Suprapubic skin (tissue), 4 donors: ENCODE results near the gene TPK1. TPM values are rescaled to one million over a fixed set of nuclear protein-coding genes. Genes with fewer than 3 reads are reported as not detected.

Experiments
- DNase-seq, 2 donors: peaks; one replicate each; pipeline ENCODE4 v3.0.0-alpha.2; 2019; ENCODE audit warnings: low spot score in 2 of 2
- H3K27ac ChIP-seq: fragments of 200-600 bp; sonication (generic); one replicate; pipeline ENCODE4 v1.5.1; 2019
- H3K27me3 ChIP-seq: fragments of 200-600 bp; sonication (generic); one replicate; pipeline ENCODE4 v1.5.1; 2019
- H3K36me3 ChIP-seq: fragments of 200-600 bp; sonication (generic); one replicate; pipeline ENCODE4 v1.5.1; 2019
- H3K4me1 ChIP-seq: fragments of 200-600 bp; sonication (generic); one replicate; pipeline ENCODE4 v1.5.1; 2019
- H3K4me3 ChIP-seq: fragments of 200-600 bp; sonication (generic); one replicate; pipeline ENCODE4 v1.5.1; 2019; ENCODE audit warnings: mild to moderate bottlenecking
- H3K9me3 ChIP-seq: fragments of 200-600 bp; sonication (generic); one replicate; pipeline ENCODE4 v1.5.1; 2019
- CTCF ChIP-seq, 2 donors: fragments of 200-600 bp in 1 of 2; fragments of 450-650 bp in 1 of 2; sonication (generic) in 1 of 2; IDR thresholded peaks; one replicate each; pipeline ENCODE4 v1.5.1; 2016 to 2019; ENCODE audit warnings: antibody characterized with exemption in 2 of 2, mild to moderate bottlenecking in 1 of 2, moderate library complexity in 1 of 2
- EP300 ChIP-seq: sonication (generic); formaldehyde crosslinking; IDR thresholded peaks from one replicate; pipeline ENCODE4 v1.6.1; 2017; ENCODE audit warnings: antibody characterized with exemption
- POLR2A ChIP-seq, 2 donors: fragments of 450-650 bp; IDR thresholded peaks; one replicate each; pipeline ENCODE4 v1.6.1; 2017; ENCODE audit warnings: antibody characterized with exemption in 2 of 2, mild to moderate bottlenecking in 2 of 2, moderate library complexity in 2 of 2
- POLR2AphosphoS5 ChIP-seq, 3 donors: sonication (generic); formaldehyde crosslinking; IDR thresholded peaks; one replicate each; pipeline ENCODE4 v1.6.1; 2017; ENCODE audit warnings: antibody characterized with exemption in 3 of 3
- WGBS: methylation state at CpG from one replicate; pipeline ENCODE4 v1.1.5; 2018; 5-methylcytosine and 5-hydroxymethylcytosine counted together
- total RNA-seq, 4 donors: library from RNA; depleted of rRNA; stranded (reverse); fragments of >200 nt; gene quantifications; one replicate each; pipeline ENCODE4 v1.1.0, GENCODE V29; 2016

Gene TPK1
- total RNA-seq, 4 donors from 2014 or later, result 1.4 to 3.9 (median 2.8) TPM

- Histone ChIP-seq H3K27ac (no peak overlapping the region), H3K27me3 (no peaks in the 10 kb centered on the region), H3K4me1 (no peaks in the 10 kb centered on the region), H3K36me3 (no peaks in the 10 kb centered on the region), H3K4me3 (no peak overlapping the region), H3K9me3 (no peaks in the 10 kb centered on the region)
- DNase-seq, result no peak
- 84% methylated on average over 2 of the region's 2 CpGs for WGBS
- no peak for TF ChIP-seq POLR2A (IDR thresholded peaks at IDR 0.05)
- no peak for TF ChIP-seq CTCF (IDR thresholded peaks at IDR 0.05)
- TF ChIP-seq EP300, result no peak
- no peak for TF ChIP-seq POLR2AphosphoS5 (IDR thresholded peaks at IDR 0.05)
Observed at GRCh38 chr7:144474800-144475615, 360.8 kb downstream of the TPK1 start.

GRCh38 chr7:144474363-144474762 lies 361.5 kb downstream of the TPK1 start:
- 100% methylated on average over 1 of the region's 1 CpG for WGBS
- Histone ChIP-seq H3K27me3 (no peaks in the 10 kb centered on the region), H3K27ac (no peak overlapping the region), H3K9me3 (no peaks in the 10 kb centered on the region), H3K36me3 (no peaks in the 10 kb centered on the region), H3K4me3 (no peak overlapping the region), H3K4me1 (no peaks in the 10 kb centered on the region)
- no peak for TF ChIP-seq POLR2A (IDR thresholded peaks at IDR 0.05)
- TF ChIP-seq POLR2AphosphoS5 (IDR thresholded peaks at IDR 0.05), result no peak
- no peak for TF ChIP-seq EP300
- TF ChIP-seq CTCF (IDR thresholded peaks at IDR 0.05), result no peak
- no peak for DNase-seq

- no peak for DNase-seq
- no peak for TF ChIP-seq CTCF (IDR thresholded peaks at IDR 0.05)
- Histone ChIP-seq H3K9me3 (no peaks in the 10 kb centered on the region), H3K4me1 (no peaks in the 10 kb centered on the region), H3K27me3 (no peaks in the 10 kb centered on the region), H3K36me3 (no peaks in the 10 kb centered on the region), H3K4me3 (no peak overlapping the region), H3K27ac (no peak overlapping the region)
- 86% methylated on average over 1 of the region's 1 CpG for WGBS
Observed at GRCh38 chr7:144473908-144474307, 361.9 kb downstream of the TPK1 start.

GRCh38 chr7:144470078-144470477 lies 365.8 kb downstream of the TPK1 start:
- Histone ChIP-seq H3K36me3 (no peaks in the 10 kb centered on the region), H3K27me3 (no peaks in the 10 kb centered on the region), H3K4me1 (no peaks in the 10 kb centered on the region), H3K4me3 (no peak overlapping the region), H3K9me3 (no peaks in the 10 kb centered on the region), H3K27ac (no peak overlapping the region)
- TF ChIP-seq EP300 (no peak), POLR2A (IDR thresholded peaks at IDR 0.05) (no peak), POLR2AphosphoS5 (IDR thresholded peaks at IDR 0.05) (no peak), CTCF (IDR thresholded peaks at IDR 0.05) (no peak)
- no peak for DNase-seq

GRCh38 chr7:144468990-144469732 lies 366.7 kb downstream of the TPK1 start:
- Histone ChIP-seq H3K9me3 (no peaks in the 10 kb centered on the region), H3K4me3 (no peak overlapping the region), H3K27ac (no peak overlapping the region), H3K27me3 (no peaks in the 10 kb centered on the region), H3K36me3 (no peaks in the 10 kb centered on the region), H3K4me1 (no peaks in the 10 kb centered on the region)
- DNase-seq, result no peak
- TF ChIP-seq EP300 (no peak), CTCF (IDR thresholded peaks at IDR 0.05) (no peak), POLR2AphosphoS5 (IDR thresholded peaks at IDR 0.05) (no peak)
